H1 (cell line): ENCODE measurements around the gene RIN1. TPM values are rescaled to one million over a fixed set of nuclear protein-coding genes. Genes with fewer than 3 reads are reported as not detected.
A peak's percentile ranks its signal among the peaks of the same experiment; 100 is the strongest.

Source experiments
- ASH2L ChIP-seq: fragments of 200-600, 300-600 bp; sonication (generic); IDR thresholded peaks from one replicate; pipeline ENCODE4 v1.7.1; 2017; ENCODE audit warnings: low read length
- BRCA1 ChIP-seq: IDR thresholded peaks from 2 replicates; pipeline ENCODE4 v1.6.1; 2012; ENCODE audit warnings: low read depth, low read length, improper control_type of control experiment
- CBX8 ChIP-seq: fragments of 300-800, 300-1000 bp; sonication (generic); IDR thresholded peaks from 2 replicates; pipeline ENCODE4 v1.7.1; 2016; ENCODE audit warnings: low read depth, low read length, borderline replicate concordance
- CEBPB ChIP-seq: IDR thresholded peaks from 2 replicates; pipeline ENCODE4 v1.6.1; 2012; ENCODE audit warnings: low read depth, low read length
- CHD1 ChIP-seq: IDR thresholded peaks from 2 replicates; pipeline ENCODE4 v1.6.1; 2012; ENCODE audit warnings: low read depth, low read length, improper control_type of control experiment
- CHD2 ChIP-seq: IDR thresholded peaks from 2 replicates; pipeline ENCODE4 v1.6.1; 2012; ENCODE audit warnings: low read length, improper control_type of control experiment
- CREB1 ChIP-seq: IDR thresholded peaks from 2 replicates; pipeline ENCODE4 v1.6.1; 2012; ENCODE audit warnings: inconsistent platforms
- E2F6 ChIP-seq: IDR thresholded peaks from 2 replicates; pipeline ENCODE4 v1.6.1; 2012; ENCODE audit warnings: inconsistent platforms
- EZH2 ChIP-seq: fragments of 200-600 bp; sonication (generic); IDR thresholded peaks from 2 replicates; pipeline ENCODE4 v1.7.1; 2012; ENCODE audit warnings: low read depth, mild to moderate bottlenecking, moderate library complexity, low read length, inconsistent platforms; ENCODE audit not compliant: severe bottlenecking
- HDAC6 ChIP-seq: IDR thresholded peaks from one replicate; pipeline ENCODE4 v1.7.1; 2012; ENCODE audit warnings: low read depth, mild to moderate bottlenecking, inconsistent platforms, low read length, moderate library complexity
- JUN ChIP-seq: IDR thresholded peaks from 2 replicates; pipeline ENCODE4 v1.6.1; 2011; ENCODE audit warnings: low read depth, mild to moderate bottlenecking, improper control_type of control experiment, low read length
- JUND ChIP-seq: IDR thresholded peaks from 2 replicates; pipeline ENCODE4 v1.6.1; 2011; ENCODE audit warnings: mild to moderate bottlenecking, improper control_type of control experiment, low read length
- KDM1A ChIP-seq: fragments of 200-600, 300-600 bp; sonication (generic); IDR thresholded peaks from 2 replicates; pipeline ENCODE4 v1.7.1; 2016; ENCODE audit warnings: mild to moderate bottlenecking, low read length, borderline replicate concordance
- KDM4A ChIP-seq: IDR thresholded peaks from one replicate; pipeline ENCODE4 v1.7.1; 2012; ENCODE audit warnings: low read depth, mild to moderate bottlenecking, moderate library complexity, low read length, inconsistent platforms; ENCODE audit not compliant: severe bottlenecking
- KDM5A ChIP-seq: fragments of 200-600 bp; IDR thresholded peaks from 2 replicates; pipeline ENCODE4 v1.7.1; 2012; ENCODE audit warnings: mild to moderate bottlenecking, low read length, inconsistent platforms, mixed read lengths
- MAFK ChIP-seq: IDR thresholded peaks from 2 replicates; pipeline ENCODE4 v1.6.1; 2012; ENCODE audit warnings: low read depth, mild to moderate bottlenecking, improper control_type of control experiment, low read length
- NRF1 ChIP-seq: IDR thresholded peaks from 2 replicates; pipeline ENCODE4 v1.6.1; 2011; ENCODE audit warnings: mild to moderate bottlenecking, low read depth, low read length, improper control_type of control experiment
- RNF2 ChIP-seq: fragments of 200-900, 300-1000 bp; sonication (generic); IDR thresholded peaks from 2 replicates; pipeline ENCODE4 v1.7.1; 2016; ENCODE audit warnings: borderline replicate concordance, low read depth, mild to moderate bottlenecking, antibody characterized with exemption, low read length; ENCODE audit not compliant: poor library complexity, severe bottlenecking; ENCODE audit errors: missing control alignments
- SIN3A ChIP-seq, 2 experiments: IDR thresholded peaks in 1 of 2; conservative IDR thresholded peaks in 1 of 2; 2 replicates each; pipeline ENCODE4 v1.6.1; 2011 to 2012; ENCODE audit warnings: low read length in 2 of 2, improper control_type of control experiment in 1 of 2, low read depth in 1 of 2, mild to moderate bottlenecking in 1 of 2
- SP1 ChIP-seq: IDR thresholded peaks from 2 replicates; pipeline ENCODE4 v1.6.1; 2011; ENCODE audit warnings: low read depth, low read length
- SRF ChIP-seq: IDR thresholded peaks from 2 replicates; pipeline ENCODE4 v1.6.1; 2011; ENCODE audit warnings: mild to moderate bottlenecking, low read depth, low read length, moderate library complexity
- SUZ12 ChIP-seq: fragments of 200-600 bp; sonication (generic); IDR thresholded peaks from 2 replicates; pipeline ENCODE4 v1.6.1; 2012; ENCODE audit warnings: mild to moderate bottlenecking, inconsistent platforms, low read length, moderate library complexity, mixed read lengths
- TAF7 ChIP-seq: optimal IDR thresholded peaks from 2 replicates; pipeline ENCODE3; 2011; ENCODE audit warnings: low read depth, mild to moderate bottlenecking, inconsistent platforms, low read length, moderate library complexity, borderline replicate concordance
- TCF12 ChIP-seq: IDR thresholded peaks from 2 replicates; pipeline ENCODE4 v1.6.1; 2011; ENCODE audit warnings: low read depth, mild to moderate bottlenecking, low read length
- TEAD4 ChIP-seq: IDR thresholded peaks from 2 replicates; pipeline ENCODE4 v1.6.1; 2012; ENCODE audit warnings: low read depth, low read length, inconsistent platforms, mixed read lengths
- YY1 ChIP-seq: IDR thresholded peaks from 2 replicates; pipeline ENCODE4 v1.6.1; 2011; ENCODE audit warnings: low read depth, mild to moderate bottlenecking, low read length
- ZNF274 ChIP-seq: IDR thresholded peaks from 2 replicates; pipeline ENCODE4 v1.7.0; 2012; ENCODE audit warnings: low read length, borderline replicate concordance; ENCODE audit errors: extremely low read depth
- polyA plus RNA-seq, 7 experiments: library from polyadenylated mRNA; depleted of rRNA in 3 of 7; stranded (reverse) in 5 of 7; unstranded in 2 of 7; fragments of >200 nt in 5 of 7; fragments of 200-250 nt in 2 of 7; gene quantifications; 1 replicate in 5 of 7; 2 replicates in 1 of 7; 4 replicates in 1 of 7; pipeline versions ENCODE4 v1.2.1 to v1.2.3, GENCODE V29; 2011 to 2013; ENCODE audit warnings: missing spikeins in 2 of 7, mixed read lengths in 2 of 7
- total RNA-seq: library from RNA; stranded (reverse); fragmentation: NEBNext Ultra II Directional; extraction: Animal tissue kit (Norgen Biotek cat#: 25700); gene quantifications from 2 replicates; pipeline ENCODE4 v1.2.1, GENCODE V29; 2021

The RIN1 gene
- total and polyA plus RNA-seq, 2 of the 8 experiments (the other 6 are each of a cell fraction or from before 2014, with no cell fraction given) = 2.5 to 5.4 TPM

- TF ChIP-seq TEAD4 = no peak
- TF ChIP-seq BRCA1 = no peak
- TF ChIP-seq EZH2 = peak; percentile 40
- TF ChIP-seq HDAC6 = no peak
- no peak for TF ChIP-seq SRF
- TF ChIP-seq TCF12 = no peak
- TF ChIP-seq KDM5A = no peak
- no peak for TF ChIP-seq CEBPB
- TF ChIP-seq KDM4A = no peak
- TF ChIP-seq TAF7 = no peak
- no peak for TF ChIP-seq YY1
- TF ChIP-seq RNF2 = no peak
- no peak for TF ChIP-seq CHD2
- no peak for TF ChIP-seq SIN3A (conservative IDR thresholded peaks at IDR 0.05 in 1 of 2, IDR thresholded peaks at IDR 0.05 in 1 of 2; ENCODE audit: low read depth in 1 of 2, low read length in 2 of 2)
- peak; percentile 94 for TF ChIP-seq KDM1A
- no peak for TF ChIP-seq JUN
- TF ChIP-seq MAFK = no peak
- no peak for TF ChIP-seq CHD1
- no peak for TF ChIP-seq SP1
- no peak for TF ChIP-seq JUND
- no peak for TF ChIP-seq CREB1
- TF ChIP-seq ZNF274 = no peak
- no peak for TF ChIP-seq E2F6
- no peak for TF ChIP-seq ASH2L
- TF ChIP-seq SUZ12 = 0 out of 2 replicates have a peak, but pooled peaks have one; percentile 25
- no peak for TF ChIP-seq CBX8
- no peak for TF ChIP-seq NRF1
Measured at GRCh38 chr11:66291303-66291705, 44.9 kb downstream of the RIN1 start (continued).
